CD4-positive, CD25-positive, alpha-beta regulatory T cell (primary cell): Measurements from ENCODE around the gene DIAPH1. TPM values are rescaled to one million over a fixed set of nuclear protein-coding genes. Genes with fewer than 3 reads are reported as not detected.
A peak's percentile ranks its signal among the peaks of the same experiment; 100 is the strongest.

Source experiments
- ATAC-seq, 2 donors: fragments of 150-1000 bp; cut with Tn5 transposase; one replicate each; pipeline ENCODE4 v1.10.0; 2021; ENCODE audit warnings: low read depth in 2 of 2, moderate number of reproducible peaks in 2 of 2, moderate library complexity in 1 of 2
- DNase-seq, 3 donors: peaks; one replicate each; pipeline versions ENCODE4 v3.0.0 to v3.0.0-alpha.2; 2012 to 2022; ENCODE audit warnings: mixed read lengths in 1 of 3
- H3K27ac ChIP-seq: one replicate; pipeline ENCODE4 v1.7.0; 2013; ENCODE audit warnings: mild to moderate bottlenecking, low read length; ENCODE audit not compliant: insufficient read depth, poor library complexity, severe bottlenecking
- H3K27me3 ChIP-seq: one replicate; pipeline ENCODE4 v1.7.0; 2013; ENCODE audit warnings: low read length; ENCODE audit not compliant: control insufficient read depth, insufficient read depth
- H3K36me3 ChIP-seq: one replicate; pipeline ENCODE4 v1.7.0; 2013; ENCODE audit warnings: mild to moderate bottlenecking, low read length, moderate library complexity; ENCODE audit not compliant: control insufficient read depth, insufficient read depth
- H3K4me1 ChIP-seq: 2 replicates; pipeline ENCODE4 v1.7.0; 2013; ENCODE audit warnings: mild to moderate bottlenecking, low read length; ENCODE audit not compliant: insufficient read depth, control insufficient read depth, poor library complexity, severe bottlenecking
- H3K4me3 ChIP-seq: one replicate; pipeline ENCODE4 v1.7.0; 2013; ENCODE audit warnings: low read depth, mild to moderate bottlenecking, low read length, moderate library complexity
- H3K9me3 ChIP-seq, 2 experiments: 1 replicate in 1 of 2; 2 replicates in 1 of 2; pipeline ENCODE4 v1.7.0; 2013; ENCODE audit warnings: low read length in 2 of 2, mild to moderate bottlenecking in 1 of 2, moderate library complexity in 1 of 2; ENCODE audit not compliant: control insufficient read depth in 2 of 2
- H3K27ac Mint-ChIP-seq, 3 donors: one replicate each; pipeline ENCODE4 v1.8.0; 2020 to 2022; ENCODE audit warnings: mild to moderate bottlenecking in 3 of 3, mixed read lengths in 3 of 3, moderate library complexity in 2 of 3
- H3K27me3 Mint-ChIP-seq: one replicate; pipeline ENCODE4 v1.8.0; 2022; ENCODE audit warnings: mild to moderate bottlenecking, mixed read lengths
- H3K36me3 Mint-ChIP-seq: one replicate; pipeline ENCODE4 v1.8.0; 2020; ENCODE audit warnings: mixed read lengths
- H3K4me1 Mint-ChIP-seq, 4 donors: one replicate each; pipeline ENCODE4 v1.8.0; 2020 to 2022; ENCODE audit warnings: mixed read lengths in 4 of 4, mild to moderate bottlenecking in 1 of 4
- H3K4me3 Mint-ChIP-seq, 4 donors: one replicate each; pipeline ENCODE4 v1.8.0; 2020 to 2022; ENCODE audit warnings: mild to moderate bottlenecking in 4 of 4, mixed read lengths in 4 of 4, moderate library complexity in 3 of 4
- H3K9me3 Mint-ChIP-seq, 7 donors: one replicate each; pipeline ENCODE4 v1.8.0; 2020 to 2022; ENCODE audit warnings: mixed read lengths in 7 of 7, mild to moderate bottlenecking in 3 of 7, moderate library complexity in 2 of 7
- polyA plus RNA-seq, 4 donors: library from polyadenylated mRNA; unstranded; fragments of 300-500 nt; fragmentation: Illumina TruSeq; gene quantifications; one replicate each; pipeline ENCODE4 v1.2.3, GENCODE V29; 2021
- total RNA-seq: library from RNA; stranded (reverse); gene quantifications from one replicate; pipeline ENCODE4 v1.2.3, GENCODE V29; 2022

DIAPH1 gene
- total and polyA plus RNA-seq, 5 donors from 2014 or later: 86.1 to 287 (median 91.3) TPM

- Histone ChIP-seq H3K27me3 (no peaks in the 10 kb centered on the region), H3K4me3 (no peak overlapping the region), H3K36me3 (peaks cover 45% of the 10 kb centered on the region), H3K4me1 (peaks cover 31% of the 10 kb centered on the region), H3K27ac (no peak overlapping the region), H3K9me3 (no peaks in the 10 kb centered on the region)
- Mint-ChIP-seq H3K4me3 (peak overlapping the region in 1 of 4 donors; percentile 46), H3K27me3 (no peaks in the 10 kb centered on the region), H3K4me1 (peaks cover 12 to 58% (median 36%) of the 10 kb centered on the region in 4 donors), H3K9me3 (no peaks in the 10 kb centered on the region), H3K27ac (peak overlapping the region in 1 of 3 donors; percentile 73), H3K36me3 (peaks cover 24% of the 10 kb centered on the region)
- DNase-seq (no peak), ATAC-seq (no peak)
These were observed 29.1 kb upstream of the DIAPH1 start for GRCh38 chr5:141647851-141648250.

GRCh38 chr5:141647242-141647641, 28.4 kb upstream of the DIAPH1 start:
- Mint-ChIP-seq H3K27ac (peak overlapping the region in 1 of 3 donors; percentile 73), H3K27me3 (no peaks in the 10 kb centered on the region), H3K4me3 (peak overlapping the region in 1 of 4 donors; percentile 46), H3K9me3 (no peaks in the 10 kb centered on the region), H3K4me1 (peaks cover 7 to 52% (median 32%) of the 10 kb centered on the region in 4 donors), H3K36me3 (peaks cover 28% of the 10 kb centered on the region)
- Histone ChIP-seq H3K4me1 (peaks cover 30% of the 10 kb centered on the region), H3K36me3 (peaks cover 49% of the 10 kb centered on the region), H3K9me3 (no peaks in the 10 kb centered on the region), H3K4me3 (no peak overlapping the region), H3K27me3 (no peaks in the 10 kb centered on the region), H3K27ac (no peak overlapping the region)
- ATAC-seq (no peak), DNase-seq (no peak)

- Mint-ChIP-seq H3K9me3 (no peaks in the 10 kb centered on the region), H3K4me3 (no peak overlapping the region), H3K36me3 (peaks cover 30% of the 10 kb centered on the region), H3K27me3 (no peaks in the 10 kb centered on the region), H3K27ac (peak overlapping the region in 1 of 3 donors; percentile 27), H3K4me1 (peaks cover 4 to 43% (median 31%) of the 10 kb centered on the region in 4 donors)
- no peak overlapping the region for H3K27ac ChIP-seq
- no peak for DNase-seq
- H3K36me3 ChIP-seq: peaks cover 53% of the 10 kb centered on the region
- H3K4me3 ChIP-seq: no peak overlapping the region
- peaks cover 22% of the 10 kb centered on the region for H3K4me1 ChIP-seq
- no peaks in the 10 kb centered on the region for H3K9me3 ChIP-seq
- no peak for ATAC-seq
- H3K27me3 ChIP-seq: no peaks in the 10 kb centered on the region
These were observed 27.2 kb upstream of the DIAPH1 start for GRCh38 chr5:141646026-141646425.

GRCh38 chr5:141641634-141642267, 23.0 kb upstream of the DIAPH1 start:
- Histone ChIP-seq H3K27me3 (no peaks in the 10 kb centered on the region), H3K4me1 (peaks cover 19% of the 10 kb centered on the region), H3K9me3 (no peaks in the 10 kb centered on the region), H3K36me3 (peaks cover 41% of the 10 kb centered on the region), H3K4me3 (no peak overlapping the region), H3K27ac (no peak overlapping the region)
- DNase-seq (peak in 1 of 3 donors; percentile 46), ATAC-seq (no peak)
- Mint-ChIP-seq H3K36me3 (peaks cover 24% of the 10 kb centered on the region), H3K4me3 (peak overlapping the region in 1 of 4 donors; percentile 46), H3K27ac (peak overlapping the region in 1 of 3 donors; percentile 37), H3K9me3 (no peaks in the 10 kb centered on the region), H3K4me1 (peaks cover 3 to 23% (median 17%) of the 10 kb centered on the region in 4 donors), H3K27me3 (no peaks in the 10 kb centered on the region)

- peaks cover 3 to 25% (median 17%) of the 10 kb centered on the region in 4 donors for H3K4me1 Mint-ChIP-seq
- no peaks in the 10 kb centered on the region for H3K9me3 Mint-ChIP-seq
- Histone ChIP-seq H3K4me1 (peaks cover 24% of the 10 kb centered on the region), H3K9me3 (no peaks in the 10 kb centered on the region), H3K27ac (no peak overlapping the region), H3K4me3 (no peak overlapping the region), H3K36me3 (peaks cover 31% of the 10 kb centered on the region), H3K27me3 (no peaks in the 10 kb centered on the region)
- H3K36me3 Mint-ChIP-seq: peaks cover 18% of the 10 kb centered on the region
- DNase-seq (no peak), ATAC-seq (no peak)
- H3K27me3 Mint-ChIP-seq: no peaks in the 10 kb centered on the region
- peak overlapping the region; percentile 37 to 79 (median 75) for H3K27ac Mint-ChIP-seq
- peak overlapping the region in 3 of 4 donors; percentile 24 to 46 (median 41) for H3K4me3 Mint-ChIP-seq
These were observed 21.9 kb upstream of the DIAPH1 start for GRCh38 chr5:141640698-141641097.

GRCh38 chr5:141640051-141640415, 21.2 kb upstream of the DIAPH1 start:
- Histone ChIP-seq H3K4me3 (no peak overlapping the region), H3K36me3 (peaks cover 25% of the 10 kb centered on the region), H3K27ac (no peak overlapping the region), H3K4me1 (peaks cover 31% of the 10 kb centered on the region), H3K27me3 (no peaks in the 10 kb centered on the region), H3K9me3 (no peaks in the 10 kb centered on the region)
- DNase-seq: no peak
- H3K9me3 Mint-ChIP-seq: no peaks in the 10 kb centered on the region
- no peak for ATAC-seq
- H3K4me1 Mint-ChIP-seq: peaks cover 7 to 32% (median 21%) of the 10 kb centered on the region in 4 donors
- H3K36me3 Mint-ChIP-seq: peaks cover 16% of the 10 kb centered on the region
- H3K4me3 Mint-ChIP-seq: peak overlapping the region in 1 of 4 donors; percentile 46
- no peak overlapping the region for H3K27ac Mint-ChIP-seq
- no peaks in the 10 kb centered on the region for H3K27me3 Mint-ChIP-seq

- DNase-seq (no peak), ATAC-seq (no peak)
- H3K4me3 ChIP-seq: no peak overlapping the region
- Mint-ChIP-seq H3K4me1 (peaks cover 10 to 37% (median 25%) of the 10 kb centered on the region in 4 donors), H3K4me3 (peak overlapping the region in 1 of 4 donors; percentile 99), H3K36me3 (peaks cover 13% of the 10 kb centered on the region), H3K9me3 (no peaks in the 10 kb centered on the region), H3K27ac (peak overlapping the region in 1 of 3 donors; percentile 96), H3K27me3 (no peaks in the 10 kb centered on the region)
- H3K9me3 ChIP-seq: no peaks in the 10 kb centered on the region
- H3K27ac ChIP-seq: no peak overlapping the region
- no peaks in the 10 kb centered on the region for H3K27me3 ChIP-seq
- peaks cover 22% of the 10 kb centered on the region for H3K36me3 ChIP-seq
- peaks cover 36% of the 10 kb centered on the region for H3K4me1 ChIP-seq
These were observed 20.7 kb upstream of the DIAPH1 start for GRCh38 chr5:141639357-141640050.
